HAP-1 (cell line): ENCODE measurements around the gene S100A11.

ENCODE experiments used
- DNase-seq, 2 experiments: peaks; one replicate each; pipeline ENCODE4 v3.0.0-alpha.2; 2016 to 2020; ENCODE audit warnings: low spot score in 2 of 2
- H3K27me3 ChIP-seq: fragments of 250-450 bp; sonication (Bioruptor Pico); 2 replicates; pipeline ENCODE4 v1.5.1; 2020; ENCODE audit warnings: low read depth, mild to moderate bottlenecking, moderate library complexity
- H3K36me3 ChIP-seq: fragments of 250-450 bp; sonication (Bioruptor Pico); replicated peaks from 2 replicates; pipeline ENCODE4 v1.5.1; 2020; ENCODE audit warnings: mild to moderate bottlenecking
- H3K4me1 ChIP-seq: fragments of 250-450 bp; sonication (Bioruptor Pico); 2 replicates; pipeline ENCODE4 v1.5.1; 2020; ENCODE audit warnings: mild to moderate bottlenecking
- H3K4me3 ChIP-seq: fragments of 250-450 bp; sonication (Bioruptor Pico); 2 replicates; pipeline ENCODE4 v1.5.1; 2020; ENCODE audit warnings: mild to moderate bottlenecking, moderate library complexity
- H3K9me3 ChIP-seq: fragments of 250-450 bp; sonication (Bioruptor Pico); 2 replicates; pipeline ENCODE4 v1.5.1; 2020; ENCODE audit warnings: mild to moderate bottlenecking, moderate library complexity
- in situ Hi-C: fragments of 300-500 bp; cut with MboI; formaldehyde crosslinking; loops from 3 replicates; pipeline ENCODE4 v1.14.3; 2020; ENCODE audit warnings: low sequenced_read_pairs, inconsistent platforms, mixed read lengths

Gene S100A11

DNA sequence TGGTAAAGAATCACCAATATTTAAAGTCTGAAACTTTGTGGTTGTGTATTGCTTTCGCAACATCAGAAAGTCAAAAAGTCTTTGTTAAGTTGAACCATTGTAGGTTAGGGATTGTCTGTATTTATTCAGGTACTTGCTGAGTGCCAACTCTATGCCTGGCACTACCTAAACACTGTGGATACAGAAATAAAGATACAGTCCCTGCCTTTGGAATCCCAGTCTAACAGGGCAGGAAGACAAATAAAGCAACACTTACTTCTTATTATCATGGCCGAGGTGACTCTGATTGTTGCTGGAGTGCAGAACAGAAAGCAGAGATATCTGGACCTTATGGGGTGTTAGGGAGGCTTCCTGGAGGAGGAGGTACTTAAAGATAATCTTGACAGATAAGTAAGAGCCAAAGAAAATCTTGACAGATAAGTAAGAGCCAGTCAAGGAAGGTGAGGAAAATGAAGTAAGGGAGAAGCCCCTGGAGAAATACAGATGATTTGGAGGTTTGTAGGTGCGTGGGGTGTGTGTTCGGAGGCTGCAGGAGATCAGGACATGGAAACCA lies 31.4 kb downstream of the S100A11 start:
- Histone ChIP-seq H3K4me1 (no peaks in the 10 kb centered on the region), H3K4me3 (no peak overlapping the region), H3K9me3 (no peaks in the 10 kb centered on the region), H3K36me3 (no peaks in the 10 kb centered on the region), H3K27me3 (peaks cover 60% of the 10 kb centered on the region)
- no peak for DNase-seq
- in situ Hi-C loops, result no loop called here

DNA sequence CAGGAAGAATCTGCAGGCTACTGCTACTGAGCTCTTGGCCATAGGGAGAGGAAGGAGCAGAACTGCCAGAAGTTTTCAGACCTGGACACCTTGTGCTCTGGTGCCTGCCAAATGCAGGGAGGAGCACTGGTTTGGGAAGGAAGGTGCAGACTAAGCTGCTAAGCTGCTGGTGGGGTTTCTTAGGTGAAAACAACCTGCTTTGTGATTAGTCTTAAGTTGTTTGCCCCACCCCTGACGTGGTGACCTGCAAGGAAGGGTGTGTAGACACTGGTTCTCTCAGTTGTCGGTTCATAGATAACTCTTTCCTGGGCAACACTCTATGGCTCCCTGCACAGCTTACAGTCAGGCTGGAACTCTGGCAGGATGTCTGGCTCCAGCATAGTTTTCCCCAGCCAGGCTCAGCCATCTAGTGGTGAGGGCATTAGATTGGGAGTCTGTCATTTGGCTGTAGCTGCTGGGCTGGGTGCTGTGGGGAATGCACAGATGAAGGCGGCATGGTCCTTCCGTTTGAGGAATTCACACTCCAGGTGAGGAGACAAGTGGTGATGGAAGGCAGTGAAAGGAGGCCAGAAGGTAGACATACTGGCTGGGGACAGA lies 32.9 kb downstream of the S100A11 start:
- Histone ChIP-seq H3K4me3 (no peak overlapping the region), H3K27me3 (peaks cover 57% of the 10 kb centered on the region), H3K36me3 (no peaks in the 10 kb centered on the region), H3K9me3 (no peaks in the 10 kb centered on the region), H3K4me1 (no peaks in the 10 kb centered on the region)
- in situ Hi-C loops, result no loop called here
- DNase-seq, result no peak

DNA sequence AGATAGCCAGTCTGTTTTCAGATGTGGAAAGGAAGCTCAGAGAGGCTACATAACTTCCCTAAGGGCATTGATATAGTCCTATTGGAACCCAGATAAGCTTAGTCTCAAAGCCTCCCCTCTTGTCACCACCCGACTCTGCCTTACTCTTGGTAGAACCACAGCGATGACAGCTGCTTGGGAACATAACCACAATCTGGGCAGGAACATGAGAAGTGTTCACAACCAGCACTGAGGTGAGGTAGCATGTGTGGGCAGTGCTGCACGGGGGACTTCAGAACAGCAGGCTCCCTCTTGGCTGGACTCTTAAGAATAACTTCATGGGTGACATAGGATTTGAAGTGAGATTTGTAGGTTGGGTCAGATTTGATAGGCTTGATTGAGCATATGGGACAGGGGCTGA lies 33.8 kb downstream of the S100A11 start:
- no peaks in the 10 kb centered on the region for H3K4me1 ChIP-seq
- no peak for DNase-seq
- H3K36me3 ChIP-seq, result no peaks in the 10 kb centered on the region
- no peak overlapping the region for H3K4me3 ChIP-seq
- in situ Hi-C loops, result no loop called here
- H3K9me3 ChIP-seq, result no peaks in the 10 kb centered on the region
- H3K27me3 ChIP-seq, result peaks cover 51% of the 10 kb centered on the region

DNA sequence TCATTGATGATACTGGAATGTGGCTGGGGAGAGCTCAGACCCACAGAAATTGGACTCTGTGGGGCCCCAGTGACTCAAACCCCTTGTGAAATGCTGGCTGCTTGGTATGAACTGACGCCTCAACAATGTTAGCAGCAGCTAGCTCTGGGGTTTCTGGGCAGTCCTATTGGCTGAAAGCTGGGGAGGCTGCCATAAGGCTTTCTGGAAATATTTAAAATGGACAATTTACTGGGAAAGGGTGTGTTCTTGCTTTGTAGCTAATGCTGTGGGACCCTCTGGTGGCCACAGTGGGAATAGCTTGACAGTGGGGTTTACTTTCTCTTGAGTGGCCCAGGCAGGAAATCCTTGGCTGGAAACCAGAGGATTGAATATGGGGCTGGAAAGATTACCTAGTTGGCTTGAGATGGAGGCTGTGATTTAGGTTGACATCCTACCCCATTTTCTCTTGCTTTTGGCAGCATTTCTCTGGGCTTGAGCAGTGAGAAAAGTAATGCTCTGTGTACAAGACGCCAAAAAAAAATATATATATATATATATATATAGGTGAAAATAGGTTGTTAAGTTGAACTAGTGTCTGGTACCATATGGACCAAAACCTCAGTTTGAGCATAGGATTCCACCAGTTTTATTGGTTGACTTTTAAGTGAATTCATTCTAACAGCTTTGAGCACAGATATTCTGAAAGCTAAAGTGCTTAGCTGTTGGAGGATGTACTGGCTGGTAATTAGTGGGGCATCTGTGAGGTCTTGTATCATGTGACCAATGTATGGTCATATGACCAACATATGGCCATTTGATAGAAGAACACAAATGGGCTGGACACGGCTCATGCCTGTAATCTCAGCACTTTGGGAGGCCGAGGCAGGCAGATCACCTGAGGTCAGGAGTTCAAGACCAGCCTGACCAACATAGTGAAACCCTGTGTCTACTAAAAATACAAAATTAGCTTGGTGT lies 34.9 kb downstream of the S100A11 start:
- in situ Hi-C loops, result no loop called here
- Histone ChIP-seq H3K4me1 (no peaks in the 10 kb centered on the region), H3K4me3 (no peak overlapping the region), H3K9me3 (no peaks in the 10 kb centered on the region), H3K27me3 (peaks cover 41% of the 10 kb centered on the region), H3K36me3 (no peaks in the 10 kb centered on the region)
- DNase-seq, result peak; percentile 78 to 91

DNA sequence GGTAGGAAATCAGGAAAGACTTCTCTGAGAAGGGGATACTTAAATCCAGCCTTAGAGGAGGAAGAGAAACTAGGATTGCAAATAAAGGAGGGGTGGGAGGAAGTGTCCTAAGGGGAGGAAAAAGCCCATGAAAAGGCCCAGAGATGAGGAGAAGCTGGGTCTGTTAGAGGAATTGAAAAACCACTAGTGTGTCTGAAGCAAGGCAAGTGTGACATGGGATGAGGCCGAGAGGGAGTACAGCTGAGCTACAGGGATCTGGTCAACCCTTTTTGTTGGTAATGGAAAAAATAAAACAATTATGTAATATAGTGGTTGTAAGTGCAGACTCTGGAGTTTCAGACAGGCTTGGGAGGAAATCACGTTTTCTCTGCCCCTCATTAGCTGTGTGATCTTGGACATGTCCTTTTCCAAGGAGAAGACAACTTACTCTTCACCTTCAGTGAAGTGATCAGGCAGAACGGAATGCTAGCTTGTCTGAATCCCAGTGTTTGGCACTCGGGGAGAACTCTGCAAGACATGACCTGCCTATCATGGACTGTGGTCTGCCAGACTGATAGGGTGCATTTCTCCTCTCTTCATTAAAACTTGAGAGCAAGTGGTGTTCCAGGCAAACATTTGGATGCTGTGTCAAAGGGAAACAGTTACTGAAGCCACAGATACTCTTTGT lies 35.7 kb downstream of the S100A11 start:
- H3K27me3 ChIP-seq, result peaks cover 37% of the 10 kb centered on the region
- in situ Hi-C loops, result no loop called here
- no peak for DNase-seq
- peaks cover 3% of the 10 kb centered on the region for H3K4me1 ChIP-seq
- H3K36me3 ChIP-seq, result no peaks in the 10 kb centered on the region
- H3K4me3 ChIP-seq, result no peak overlapping the region
- H3K9me3 ChIP-seq, result no peaks in the 10 kb centered on the region

DNA sequence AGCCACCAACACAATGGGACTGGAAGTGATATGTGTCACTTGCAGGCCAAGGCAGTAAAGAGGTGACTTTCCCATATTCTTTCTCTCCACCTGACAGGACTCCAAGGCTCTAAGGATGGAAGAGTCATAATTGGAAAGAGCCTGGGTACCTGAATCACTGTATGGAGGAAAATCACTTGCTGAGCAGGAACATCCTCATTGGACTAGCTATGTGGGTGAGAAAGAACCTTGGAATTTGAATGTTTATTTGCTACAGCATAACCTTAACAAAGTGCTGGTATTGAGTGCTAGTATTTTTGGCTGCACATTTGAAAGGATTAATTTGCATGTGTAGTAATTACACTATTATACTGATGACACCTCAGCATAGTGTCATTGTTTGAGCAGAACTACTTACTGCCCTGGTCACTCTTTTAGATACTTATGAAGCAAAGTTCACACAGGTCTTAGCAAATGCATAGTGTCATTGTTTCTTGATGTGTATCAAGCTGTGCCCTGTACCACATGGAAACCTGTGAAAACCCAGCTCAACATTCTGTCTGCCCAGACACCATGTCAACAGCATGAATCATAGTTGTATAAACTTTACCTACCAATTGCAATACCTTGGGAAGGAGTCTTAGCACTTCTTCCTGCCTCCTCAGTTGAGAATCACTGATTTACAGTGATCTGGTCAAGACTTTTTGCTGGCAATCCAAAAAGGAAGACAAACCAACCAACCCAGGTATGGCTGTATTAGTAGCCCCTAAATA lies 38.0 kb downstream of the S100A11 start:
- Histone ChIP-seq H3K9me3 (no peaks in the 10 kb centered on the region), H3K4me1 (peaks cover 17% of the 10 kb centered on the region), H3K4me3 (no peak overlapping the region), H3K27me3 (peaks cover 13% of the 10 kb centered on the region), H3K36me3 (no peaks in the 10 kb centered on the region)
- in situ Hi-C loops, result loop anchor here (5.0 kb wide), 1 partner anchor 66 kb away; no protein-coding TSS in a partner anchor
- DNase-seq, result no peak

DNA sequence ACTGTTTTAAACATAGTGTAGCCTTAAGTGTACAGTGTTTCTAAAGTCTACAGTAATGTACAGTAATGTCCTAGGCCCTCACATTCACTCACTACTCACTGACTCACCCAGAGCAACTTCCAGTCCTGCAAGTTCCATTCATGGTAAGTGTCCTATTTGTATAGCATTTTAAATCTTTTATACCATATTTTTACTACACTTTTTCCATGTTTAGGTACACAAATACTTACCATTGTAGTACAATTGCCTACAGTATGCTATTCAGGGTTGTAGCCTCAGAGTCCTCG lies 39.6 kb downstream of the S100A11 start:
- Histone ChIP-seq H3K4me3 (no peak overlapping the region), H3K27me3 (no peaks in the 10 kb centered on the region), H3K9me3 (no peaks in the 10 kb centered on the region), H3K36me3 (no peaks in the 10 kb centered on the region), H3K4me1 (peaks cover 18% of the 10 kb centered on the region)
- in situ Hi-C loops, result loop anchor here (5.0 kb wide), 1 partner anchor 65 kb away; no protein-coding TSS in a partner anchor
- DNase-seq, result no peak

DNA sequence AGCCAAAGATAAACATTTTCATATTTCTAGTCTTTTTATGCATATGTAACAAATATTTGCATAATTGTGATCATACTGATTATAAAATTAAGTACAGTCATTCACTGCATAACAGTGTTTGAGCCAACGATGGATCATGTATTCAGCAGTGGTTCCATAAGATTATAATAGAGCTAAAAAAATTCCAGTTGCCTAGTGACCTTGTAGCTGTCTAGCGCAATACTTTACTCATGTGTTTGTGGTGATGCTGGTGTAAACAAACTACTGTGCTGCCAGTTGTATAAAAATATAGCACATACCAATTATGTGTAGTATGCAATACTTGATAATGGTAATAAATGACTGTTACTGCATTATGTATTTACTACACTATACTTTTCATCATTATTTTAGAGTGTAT lies 41.0 kb downstream of the S100A11 start:
- H3K36me3 ChIP-seq, result no peaks in the 10 kb centered on the region
- H3K4me3 ChIP-seq, result no peak overlapping the region
- peaks cover 33% of the 10 kb centered on the region for H3K4me1 ChIP-seq
- in situ Hi-C loops, result loop anchor here (5.0 kb wide), 1 partner anchor 63 kb away; no protein-coding TSS in a partner anchor
- no peaks in the 10 kb centered on the region for H3K27me3 ChIP-seq
- no peaks in the 10 kb centered on the region for H3K9me3 ChIP-seq
- DNase-seq, result no peak

DNA sequence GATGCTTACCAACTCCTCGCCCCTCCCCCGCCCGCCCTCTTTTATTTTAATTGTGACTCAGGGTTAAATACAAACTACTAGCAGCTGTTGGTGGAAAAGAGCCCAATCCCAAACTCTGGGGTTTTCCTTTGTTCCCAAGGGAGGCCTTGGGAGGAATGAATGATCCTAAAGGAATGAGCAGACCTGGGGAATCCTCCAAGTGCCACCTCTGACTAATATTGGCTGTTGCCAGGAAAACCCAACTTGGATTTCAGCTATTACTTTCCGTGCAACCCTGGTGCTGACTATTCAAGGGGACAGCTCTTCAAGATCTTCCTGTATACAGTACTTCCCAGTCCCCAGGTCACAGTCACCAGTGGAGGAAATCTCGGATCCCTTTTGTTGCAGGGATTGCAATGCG lies 41.8 kb downstream of the S100A11 start:
- DNase-seq, result no peak
- peaks cover 41% of the 10 kb centered on the region for H3K4me1 ChIP-seq
- in situ Hi-C loops, result loop anchor here (5.0 kb wide), 1 partner anchor 63 kb away; no protein-coding TSS in a partner anchor
- H3K27me3 ChIP-seq, result no peaks in the 10 kb centered on the region
- no peaks in the 10 kb centered on the region for H3K9me3 ChIP-seq
- no peaks in the 10 kb centered on the region; the same call in 1 of the 2 replicates for H3K36me3 ChIP-seq
- H3K4me3 ChIP-seq, result no peak overlapping the region

DNA sequence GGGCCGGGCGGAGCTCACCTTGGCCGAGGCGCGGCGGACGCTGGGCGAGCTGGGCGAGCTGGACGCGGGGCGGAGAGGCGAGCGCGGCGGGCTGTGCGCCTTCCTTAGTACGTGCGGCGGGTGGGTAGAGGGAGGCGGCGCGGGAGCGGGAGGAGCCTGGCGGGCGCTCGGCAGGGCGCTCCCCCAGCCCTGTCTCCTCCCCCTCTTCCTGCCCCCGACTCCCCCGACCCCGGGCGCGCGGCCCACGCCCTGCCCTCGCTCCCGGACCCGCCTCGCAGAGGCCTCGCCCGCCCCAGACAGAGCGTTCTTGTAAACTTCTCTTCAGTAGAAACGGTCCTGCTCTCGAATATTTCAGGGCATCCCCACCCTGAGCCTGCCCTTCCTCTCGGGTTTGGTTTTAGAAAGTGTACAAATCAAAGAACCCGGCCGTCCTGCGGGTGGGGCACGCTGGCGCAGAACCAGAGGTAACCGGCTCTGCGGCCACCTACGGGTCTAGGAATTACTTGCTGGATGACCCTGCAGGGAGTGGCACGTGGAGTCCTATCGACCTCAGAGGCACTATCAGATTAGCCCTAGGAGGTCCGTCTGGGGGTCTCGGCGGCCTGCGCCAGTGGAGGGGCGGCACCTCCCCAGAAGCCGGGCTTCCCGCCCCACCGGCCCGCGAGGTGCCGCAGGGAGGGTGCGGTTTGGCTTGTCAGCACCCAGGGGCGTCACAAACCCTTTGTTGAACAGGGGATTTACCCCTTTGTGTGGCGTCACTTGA lies 42.9 kb downstream of the S100A11 start, which contains the start of gene S100A10:
Gene S100A10, minus strand, starts transcription at position 126 of the 763 bp plus-strand sequence. CDS start 7,629 bp downstream, outside the sequence.
- DNase-seq, result peak; percentile 76 to 87
- Histone ChIP-seq H3K9me3 (no peaks in the 10 kb centered on the region), H3K4me1 (peaks cover 51% of the 10 kb centered on the region), H3K36me3 (no peaks in the 10 kb centered on the region; the same call in 1 of the 2 replicates), H3K27me3 (no peaks in the 10 kb centered on the region), H3K4me3 (peak within 1 kb of the TSS; percentile 60)
- in situ Hi-C loops, result no loop called here

DNA sequence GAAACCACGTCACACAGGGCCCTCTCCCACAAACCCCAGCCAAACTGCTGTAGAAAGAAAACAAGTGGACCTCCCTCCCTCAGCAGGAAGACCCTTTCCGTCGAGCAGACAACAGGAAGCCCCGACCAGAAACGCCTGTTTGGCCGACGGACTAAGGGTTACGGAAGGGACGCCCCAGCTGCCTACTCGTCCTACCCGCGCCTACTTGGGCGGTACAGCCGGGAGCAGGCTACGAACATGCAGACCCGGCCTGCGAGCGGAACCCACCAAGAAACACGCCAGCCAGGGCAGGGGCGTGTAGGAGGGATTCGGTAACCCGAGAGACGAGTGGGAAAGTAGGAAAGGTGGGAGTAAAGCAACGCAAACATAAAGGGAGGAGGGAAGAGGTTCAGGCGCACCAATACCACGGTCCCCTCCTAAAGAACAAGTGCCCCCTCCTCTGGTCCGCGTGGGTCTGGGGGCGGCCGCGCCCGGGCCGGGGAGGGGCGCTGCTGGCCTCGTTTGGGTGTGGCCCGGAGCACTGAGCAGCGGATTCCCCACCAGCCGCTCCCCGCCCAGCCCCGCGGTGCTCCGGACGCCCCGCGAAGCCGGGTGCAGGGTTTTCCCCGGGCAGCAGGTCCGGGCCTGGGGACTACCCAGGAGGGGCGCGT lies 43.6 kb downstream of the S100A11 start:
- H3K27me3 ChIP-seq, result no peaks in the 10 kb centered on the region
- H3K9me3 ChIP-seq, result no peaks in the 10 kb centered on the region
- H3K4me3 ChIP-seq, result peak overlapping the region; percentile 60
- in situ Hi-C loops, result no loop called here
- DNase-seq, result peak in 1 of 2 experiments; percentile 55
- no peaks in the 10 kb centered on the region; the same call in 1 of the 2 replicates for H3K36me3 ChIP-seq
- peaks cover 56% of the 10 kb centered on the region for H3K4me1 ChIP-seq
